ENCODE results near the gene IFRD1. TPM values are rescaled to one million over a fixed set of nuclear protein-coding genes. Genes with fewer than 3 reads are reported as not detected.
"Not testable (repeated sequence)": the region's sequence is repeated elsewhere in the genome, so short reads cannot be mapped to it uniquely, and the experiment has no call there.

The IFRD1 gene
- total RNA-seq, 2 donors from 2014 or later: 58.3 to 127 TPM

- intact Hi-C loops (cut with DNase I): no loop called here
- DNase-seq (ENCODE audit: low spot score): no peak
Observed at GRCh38 chr7:112431803-112432202, 18.5 kb upstream of the IFRD1 start.

DNA sequence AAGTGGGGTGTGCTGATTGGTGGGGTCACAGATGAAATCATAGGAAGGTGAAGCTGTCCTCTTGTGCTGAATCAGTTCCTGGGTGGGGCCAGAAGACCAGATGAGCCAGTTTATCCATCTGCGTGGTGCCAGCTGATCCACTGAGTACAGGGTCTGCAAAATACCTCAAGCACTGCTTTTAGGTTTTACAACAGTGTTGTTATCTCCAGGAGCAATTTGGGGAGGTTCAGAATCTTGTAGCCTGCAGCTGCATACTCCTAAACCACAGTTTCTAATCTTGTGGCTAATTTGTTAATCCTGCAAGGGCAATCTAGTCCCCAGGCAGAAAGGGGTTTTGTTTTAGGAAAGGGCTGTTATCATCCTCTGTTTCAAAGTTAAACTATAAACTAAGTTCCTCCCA, 17.0 kb upstream of the IFRD1 start:
- intact Hi-C loops (cut with DNase I): no loop called here
- no peak for DNase-seq (ENCODE audit: low spot score)

DNA sequence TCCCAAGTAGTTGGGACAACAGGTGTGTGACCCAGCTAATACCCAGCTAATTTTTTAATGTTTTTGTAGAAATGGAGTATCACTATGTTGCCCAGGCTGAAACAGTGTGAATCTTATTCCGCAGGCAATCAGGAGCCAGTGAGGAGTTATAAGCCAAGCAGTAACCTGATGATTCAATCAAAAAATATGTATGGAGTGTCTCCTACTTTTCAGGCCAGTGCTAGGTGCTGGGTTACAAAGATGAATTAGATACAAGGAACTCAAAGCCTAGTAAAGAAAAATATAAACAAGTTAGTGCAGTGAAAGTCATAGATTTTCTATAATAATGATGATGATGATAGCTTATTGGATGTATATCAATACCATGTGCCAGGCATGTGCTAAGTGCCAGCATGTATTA, 13.2 kb upstream of the IFRD1 start:
- no peak for DNase-seq (ENCODE audit: low spot score)
- intact Hi-C loops (cut with DNase I): no loop called here

- no peak for DNase-seq (ENCODE audit: low spot score)
- intact Hi-C loops (cut with DNase I): no loop called here
Observed at GRCh38 chr7:112439476-112439875, 10.8 kb upstream of the IFRD1 start.

DNA sequence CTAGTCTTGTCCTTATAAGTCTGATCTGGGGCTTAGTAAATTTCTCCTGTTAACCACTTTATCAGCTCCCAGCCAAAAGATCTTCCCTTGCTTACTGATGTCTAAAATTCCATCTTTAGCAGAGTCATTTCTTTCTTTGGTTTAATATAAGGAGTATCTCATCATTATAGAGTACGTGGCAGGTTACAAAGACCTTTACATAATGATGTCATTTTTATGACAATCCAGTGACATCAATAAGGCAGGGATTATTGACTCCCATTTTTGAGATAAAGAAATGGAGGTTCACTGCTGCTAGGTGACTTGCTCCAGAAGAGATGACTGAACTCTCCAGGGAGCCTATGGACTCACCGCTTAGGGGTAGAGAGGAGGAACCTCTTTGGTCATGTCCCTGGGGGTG, 8.1 kb upstream of the IFRD1 start:
- intact Hi-C loops (cut with DNase I): no loop called here
- no peak for DNase-seq (ENCODE audit: low spot score)

DNA sequence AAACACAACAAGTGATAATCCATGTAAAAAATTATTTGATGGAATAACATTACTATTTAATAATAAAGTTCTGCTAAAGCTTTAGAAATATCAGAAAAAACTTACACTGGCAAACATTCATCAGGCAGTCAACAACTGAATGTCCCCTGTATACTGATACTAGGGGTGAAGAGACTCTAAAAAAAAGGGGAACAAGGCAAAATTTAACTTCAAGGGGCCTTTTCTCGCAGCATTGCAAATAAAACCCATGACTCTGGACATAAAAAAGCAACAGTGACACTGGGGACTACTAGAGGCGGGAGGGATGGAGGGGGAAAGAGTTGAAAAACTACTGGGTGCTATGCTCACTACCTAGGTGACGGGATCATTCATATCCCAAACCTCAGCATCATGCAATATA, 5.8 kb upstream of the IFRD1 start:
- DNase-seq (ENCODE audit: low spot score): no peak

GRCh38 chr7:112446431-112446830, 3.8 kb upstream of the IFRD1 start:
- no peak for DNase-seq (ENCODE audit: low spot score)
- intact Hi-C loops (cut with DNase I): no loop called here

More for the DNA sequence above, 5.8 kb upstream of the IFRD1 start:
- intact Hi-C loops (cut with DNase I): no loop called here

DNA sequence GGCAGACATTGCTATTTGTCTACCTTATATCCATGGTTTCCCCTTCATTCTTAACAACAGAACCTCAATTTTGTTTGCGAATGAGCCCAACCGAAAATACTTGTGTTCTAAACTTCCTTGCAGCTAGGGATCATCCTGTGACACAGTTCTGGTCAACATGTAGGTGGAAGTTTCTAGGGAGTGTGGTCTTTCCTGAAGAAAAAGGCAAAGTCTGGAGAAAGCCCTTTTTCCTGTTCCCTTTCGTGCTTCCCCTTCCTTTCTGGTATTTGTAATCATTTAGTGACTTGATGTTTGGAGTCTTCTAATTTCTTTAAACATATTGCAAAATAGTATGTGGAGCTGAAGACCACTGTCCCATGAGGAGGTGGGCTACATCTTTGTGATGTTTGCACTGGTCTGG, 2.9 kb upstream of the IFRD1 start:
- no peak for DNase-seq (ENCODE audit: low spot score)
- intact Hi-C loops (cut with DNase I): no loop called here

- intact Hi-C loops (cut with DNase I): no loop called here
- DNase-seq (ENCODE audit: low spot score): no peak
Observed at GRCh38 chr7:112448381-112448780, 1.9 kb upstream of the IFRD1 start.

DNA sequence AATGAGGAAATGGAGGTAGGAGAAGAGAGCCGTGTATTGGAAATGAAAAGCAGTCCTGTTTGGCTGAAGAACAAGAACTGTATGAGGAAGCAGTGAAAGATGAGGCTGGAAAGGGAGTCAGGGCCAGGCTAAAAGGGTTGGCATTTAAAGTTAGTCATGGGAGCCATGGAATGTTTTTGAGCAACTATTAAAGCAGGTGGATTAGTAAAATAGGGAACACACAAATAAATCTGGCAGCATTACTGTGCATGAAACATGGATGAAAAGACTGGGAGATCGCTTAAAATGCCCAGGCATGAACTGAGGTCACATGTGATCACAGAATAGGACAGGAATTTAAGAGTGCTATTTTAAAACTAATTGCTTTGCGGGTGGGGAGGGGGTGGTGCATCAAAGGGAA, 1.4 kb upstream of the IFRD1 start:
- no peak for DNase-seq (ENCODE audit: low spot score)
- intact Hi-C loops (cut with DNase I): no loop called here

DNA sequence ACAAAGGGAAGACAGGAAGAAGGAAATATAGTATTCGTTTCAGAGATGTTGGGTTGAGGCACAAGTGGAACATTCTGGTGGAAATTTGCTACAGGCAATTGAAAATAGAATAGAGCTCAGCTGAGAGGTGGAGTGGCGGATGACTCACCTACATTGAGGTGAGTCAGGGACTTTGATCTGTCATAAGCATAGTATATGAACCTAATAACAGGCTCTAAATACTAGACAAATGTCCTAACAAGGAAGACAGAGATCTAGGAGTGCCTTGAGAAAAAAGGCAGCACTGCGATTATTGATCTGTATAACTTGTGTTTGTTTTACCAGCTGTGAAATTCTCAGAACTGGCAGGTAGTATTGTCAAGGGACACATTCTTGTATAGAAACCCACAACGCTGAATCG, 907 bp upstream of the IFRD1 start:
- DNase-seq (ENCODE audit: low spot score): no peak
- intact Hi-C loops (cut with DNase I): no loop called here

- peak; percentile 98 for DNase-seq (ENCODE audit: low spot score)
- intact Hi-C loops (cut with DNase I): no loop called here
Observed at GRCh38 chr7:112450807-112451761, 824 bp downstream of the IFRD1 start.

DNA sequence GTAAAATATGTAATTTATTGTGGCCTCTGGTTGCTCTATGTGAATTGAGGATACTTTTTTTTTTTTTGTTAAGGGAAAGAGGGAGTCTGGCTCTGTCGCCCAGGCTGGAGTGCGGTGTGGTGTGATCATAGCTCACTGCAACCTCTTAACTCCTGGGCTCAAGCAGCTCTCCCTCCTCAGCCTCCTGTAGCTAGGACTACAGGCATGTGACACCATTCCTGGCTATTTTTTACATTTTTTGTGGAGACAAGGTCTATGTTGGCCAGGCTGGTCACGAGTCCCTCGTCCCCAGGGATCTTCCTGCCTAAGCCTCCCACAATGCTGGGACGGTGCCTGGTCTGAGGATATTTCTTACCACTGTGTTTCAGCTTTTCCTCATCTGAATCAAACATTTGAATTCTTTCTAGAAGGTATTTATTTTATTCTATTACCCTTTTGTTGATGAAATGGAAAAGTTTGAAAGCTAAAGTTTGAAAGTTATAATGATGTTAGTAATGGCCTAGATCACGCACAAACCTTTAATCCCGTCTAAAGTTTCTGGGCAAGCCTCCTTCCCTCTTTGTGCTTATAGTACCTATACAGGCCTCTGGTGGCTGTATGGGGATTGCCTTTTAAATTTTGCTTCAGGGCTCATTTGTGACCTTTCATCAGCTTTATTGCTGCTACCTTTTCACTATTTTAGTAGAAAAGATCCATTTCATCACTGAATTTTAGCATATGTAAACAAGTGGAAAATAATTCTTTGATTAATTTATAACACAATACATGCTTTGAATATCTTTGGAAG, 2.0 kb downstream of the IFRD1 start:
- DNase-seq (ENCODE audit: low spot score): peak; percentile 85
- intact Hi-C loops (cut with DNase I): no loop called here

DNA sequence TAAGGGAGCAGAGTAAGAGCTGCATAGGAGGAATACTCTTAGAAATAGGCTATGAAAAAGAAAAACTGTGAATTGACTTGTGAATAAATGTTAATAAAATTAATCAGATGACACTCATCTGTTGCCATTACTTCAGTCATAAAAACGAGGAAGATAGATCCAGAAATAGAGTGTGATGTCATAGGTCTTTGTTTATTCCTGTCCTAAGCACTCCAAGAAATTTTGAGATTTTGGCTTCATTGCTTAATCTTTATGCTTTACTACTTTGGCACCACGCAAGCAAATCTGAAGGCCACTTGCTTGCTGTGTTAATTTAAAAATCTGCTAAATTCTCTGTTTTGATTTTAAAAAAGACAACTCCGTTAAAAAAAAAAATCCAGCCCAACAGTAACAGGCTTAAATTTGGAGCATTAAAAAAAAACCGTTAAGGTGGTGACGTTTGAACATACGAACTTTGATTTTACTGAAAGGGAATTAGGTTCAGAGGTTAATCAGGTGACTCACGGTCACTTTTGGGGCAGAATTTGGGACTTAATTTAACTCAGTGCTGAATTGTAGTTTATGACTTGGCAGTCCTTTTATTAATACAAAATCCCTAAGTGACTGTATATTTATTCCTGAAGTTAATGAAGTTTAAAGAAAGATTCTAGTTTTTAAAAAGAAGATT, 3.4 kb downstream of the IFRD1 start:
- DNase-seq (ENCODE audit: low spot score): no peak
- intact Hi-C loops (cut with DNase I): no loop called here

GRCh38 chr7:112454191-112454590, 3.9 kb downstream of the IFRD1 start:
- intact Hi-C loops (cut with DNase I); DNase-seq (ENCODE audit: low spot score): not testable (repeated sequence)

DNA sequence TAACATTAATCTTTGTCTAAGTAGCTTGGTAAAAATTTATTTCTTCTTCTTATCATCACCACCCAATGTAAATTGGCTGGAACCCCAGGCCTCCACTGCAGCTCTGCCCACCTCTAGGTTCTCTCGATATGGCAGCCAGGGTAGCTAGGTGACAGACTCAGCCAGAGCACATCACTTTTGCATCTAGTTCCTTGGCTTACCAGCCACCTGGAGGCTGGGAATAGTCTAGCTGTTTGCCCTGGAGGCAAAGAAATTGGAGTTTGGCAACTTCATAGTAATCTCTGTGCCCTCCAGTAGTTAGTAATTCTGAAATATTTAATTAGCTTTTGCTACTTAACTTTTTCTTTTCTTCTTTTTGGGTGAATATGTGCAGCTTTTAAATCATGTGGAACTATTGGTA, 9.4 kb downstream of the IFRD1 start:
- intact Hi-C loops (cut with DNase I): no loop called here
- no peak for DNase-seq (ENCODE audit: low spot score)

GRCh38 chr7:112462236-112462635, 12.0 kb downstream of the IFRD1 start:
- no peak for DNase-seq (ENCODE audit: low spot score)
- intact Hi-C loops (cut with DNase I): no loop called here

GRCh38 chr7:112467867-112468266, 17.6 kb downstream of the IFRD1 start:
- no peak for DNase-seq (ENCODE audit: low spot score)
- intact Hi-C loops (cut with DNase I): no loop called here

- intact Hi-C loops (cut with DNase I): no loop called here
- DNase-seq (ENCODE audit: low spot score): no peak
Observed at GRCh38 chr7:112470194-112470593, 19.9 kb downstream of the IFRD1 start.

Measured in posterior vena cava (tissue), 2 donors.